Panc1 (cell line): ENCODE measurements around the gene DUSP14. TPM values are rescaled to one million over a fixed set of nuclear protein-coding genes. Genes with fewer than 3 reads are reported as not detected.

Source experiments
- ATAC-seq: fragments of 200-7000 bp; cut with Tn5 transposase; 2 replicates; pipeline ENCODE4 v1.9.1; 2020; ENCODE audit warnings: mild to moderate bottlenecking, moderate library complexity
- BruUV-seq: library from RNA; stranded (reverse); fragments of 400-500 nt; replicated peaks from 2 replicates; lab custom pipeline; 2021; lab: Mats Ljungman, UMichigan
- CTCF ChIA-PET: fragments of 300-600 bp; sonication (Branson Sonifier 250); formaldehyde crosslinking; loops from one replicate; lab custom pipeline; 2022; ENCODE audit warnings: antibody characterized with exemption; lab: Charles Lee
- POLR2A ChIA-PET: fragments of 300-600 bp; sonication (Branson Sonifier 250); formaldehyde crosslinking; loops from one replicate; lab custom pipeline; 2022; ENCODE audit warnings: antibody characterized with exemption; lab: Charles Lee
- DNase-seq: peaks from one replicate; pipeline ENCODE4 v3.0.0-alpha.2; 2010; ENCODE audit warnings: low read depth, low spot score
- H3K27ac ChIP-seq: 2 replicates; pipeline ENCODE4 v1.5.1; 2011; ENCODE audit warnings: mild to moderate bottlenecking, low read length, inconsistent platforms
- H3K27me3 ChIP-seq: fragments of 200-500 bp; sonication (Bioruptor generic); 2 replicates; pipeline ENCODE4 v1.6.0; 2014; ENCODE audit warnings: low read length, inconsistent platforms; ENCODE audit not compliant: control insufficient read depth, insufficient read depth
- H3K36me3 ChIP-seq: fragments of 200-500 bp; sonication (Bioruptor generic); 2 replicates; pipeline ENCODE4 v1.5.1; 2014; ENCODE audit warnings: inconsistent platforms, mild to moderate bottlenecking, low read length, moderate library complexity; ENCODE audit not compliant: control insufficient read depth, insufficient read depth
- H3K4me1 ChIP-seq: 2 replicates; pipeline ENCODE4 v1.5.1; 2011; ENCODE audit warnings: inconsistent platforms, mild to moderate bottlenecking, low read length, moderate library complexity; ENCODE audit not compliant: control insufficient read depth, insufficient read depth
- H3K4me3 ChIP-seq, 2 experiments: 2 replicates each; pipeline ENCODE4 v1.5.1; 2011 to 2012; ENCODE audit warnings: low read depth in 2 of 2, low read length in 2 of 2, mild to moderate bottlenecking in 2 of 2, inconsistent platforms in 1 of 2, moderate library complexity in 1 of 2
- H3K9me3 ChIP-seq: fragments of 200-500 bp; sonication (Bioruptor generic); 2 replicates; pipeline ENCODE4 v1.5.1; 2014; ENCODE audit warnings: low read depth, mild to moderate bottlenecking, inconsistent platforms, low read length, moderate library complexity; ENCODE audit not compliant: control insufficient read depth, insufficient read depth
- POLR2AphosphoS5 ChIP-seq: IDR thresholded peaks from 2 replicates; pipeline ENCODE4 v1.6.1; 2012; ENCODE audit warnings: mild to moderate bottlenecking, low read depth, low read length, moderate library complexity
- SIN3A ChIP-seq: IDR thresholded peaks from 2 replicates; pipeline ENCODE4 v1.6.1; 2012; ENCODE audit warnings: low read depth, mild to moderate bottlenecking, low read length, moderate library complexity, borderline replicate concordance; ENCODE audit not compliant: insufficient read depth
- TCF7L2 ChIP-seq: IDR thresholded peaks from 2 replicates; pipeline ENCODE4 v1.6.1; 2011; ENCODE audit warnings: mild to moderate bottlenecking, low read depth, low read length, inconsistent platforms
- in situ Hi-C: cut with HindIII; loops from 2 replicates; pipeline ENCODE4 v1.10.0; 2016; ENCODE audit warnings: low sequenced_read_pairs, low pct_unique_long_range_greater_than_20kb
- intact Hi-C: fragments of 100-400 bp; cut with micrococcal nuclease; formaldehyde crosslinking; loops from one replicate; pipeline ENCODE4 v1.10.0; 2022; ENCODE audit not compliant: unreplicated experiment
- total RNA-seq: library from RNA; stranded (reverse); gene quantifications from one replicate; pipeline ENCODE4 v1.2.1, GENCODE V29; 2021; ENCODE audit not compliant: unreplicated experiment
- TF ChIP-seq, protein P1 (sequence below): fragments of 450-650 bp; IDR thresholded peaks from 2 replicates; pipeline ENCODE4 v1.5.1; 2017; ENCODE audit warnings: mild to moderate bottlenecking
- TF ChIP-seq, protein P2 (sequence below), 2 experiments: IDR thresholded peaks; 2 replicates each; pipeline ENCODE4 v1.6.1; 2011 to 2012; ENCODE audit warnings: low read depth in 2 of 2, control low read depth in 1 of 2, low read length in 1 of 2, mild to moderate bottlenecking in 1 of 2, moderate library complexity in 1 of 2; ENCODE audit not compliant: insufficient read depth in 1 of 2

The DUSP14 gene
- total RNA-seq, 1 experiment from 2014 or later = 23.1 TPM

DNA sequence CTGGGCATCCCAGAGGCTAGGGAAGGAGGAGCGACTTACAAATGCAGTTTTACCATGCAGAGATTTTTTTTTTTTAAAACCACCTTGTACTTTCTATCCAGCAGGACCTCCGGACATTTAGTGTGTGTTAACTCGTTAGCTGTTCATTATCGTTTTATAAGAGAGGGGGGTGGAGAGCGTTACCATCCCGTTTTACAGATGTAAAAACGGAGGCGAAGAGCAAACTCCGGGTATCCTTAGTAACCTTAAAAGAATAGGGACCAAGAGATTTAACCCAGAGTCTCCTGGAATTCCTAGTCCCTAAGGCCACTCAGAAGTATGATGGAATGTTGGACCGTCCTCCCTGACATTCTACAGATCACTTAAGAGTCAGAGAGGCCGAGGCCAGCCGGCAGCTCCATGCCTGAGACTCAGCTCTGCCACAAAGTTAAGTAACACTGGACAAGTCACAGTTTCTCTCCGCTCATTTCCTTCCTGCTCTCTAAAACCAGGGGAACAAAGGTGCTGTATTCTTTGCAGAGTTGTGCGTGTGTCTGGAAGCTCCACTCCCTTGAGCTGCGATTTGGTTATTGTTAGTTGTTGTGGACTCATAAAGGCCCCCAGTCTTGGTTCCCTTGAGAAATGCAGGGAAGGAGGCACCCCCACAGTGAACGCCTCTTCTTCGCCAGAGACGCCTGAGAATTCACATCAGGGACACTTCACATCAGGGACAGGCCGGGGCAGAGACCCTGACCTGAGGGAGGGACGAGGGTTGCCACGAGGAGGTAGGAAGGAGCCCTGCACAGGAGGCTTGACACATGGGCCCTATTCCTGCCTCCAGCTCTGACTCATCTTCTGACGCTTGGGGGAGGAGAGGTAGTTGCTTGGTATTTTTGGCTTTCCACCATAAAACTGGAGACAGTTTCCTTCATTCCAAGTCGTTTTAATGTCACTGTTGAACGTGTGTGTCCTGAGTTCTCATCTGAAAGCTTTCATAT, 1.2 kb downstream of the DUSP14 start:
- DNase-seq (no peak), ATAC-seq (peak; percentile 49; the same call in 1 of the 2 replicates)
- POLR2A ChIA-PET = interaction anchor here (0.6 kb wide), 1 partner anchor 907 kb away, joined by 3 read pairs; no protein-coding TSS in a partner anchor
- peak overlapping the region; percentile 69 for H3K27ac ChIP-seq
- no peaks in the 10 kb centered on the region for H3K27me3 ChIP-seq
- H3K9me3 ChIP-seq = no peaks in the 10 kb centered on the region
- no peaks in the 10 kb centered on the region for H3K36me3 ChIP-seq
- in situ Hi-C loops (no loop called here), intact Hi-C loops (no loop called here)
- H3K4me3 ChIP-seq = peak overlapping the region; percentile 66 to 72
- H3K4me1 ChIP-seq = peaks cover 29% of the 10 kb centered on the region
- CTCF ChIA-PET = no interaction called here
- no TSS peak for BruUV-seq
- TF ChIP-seq, protein P1, sequence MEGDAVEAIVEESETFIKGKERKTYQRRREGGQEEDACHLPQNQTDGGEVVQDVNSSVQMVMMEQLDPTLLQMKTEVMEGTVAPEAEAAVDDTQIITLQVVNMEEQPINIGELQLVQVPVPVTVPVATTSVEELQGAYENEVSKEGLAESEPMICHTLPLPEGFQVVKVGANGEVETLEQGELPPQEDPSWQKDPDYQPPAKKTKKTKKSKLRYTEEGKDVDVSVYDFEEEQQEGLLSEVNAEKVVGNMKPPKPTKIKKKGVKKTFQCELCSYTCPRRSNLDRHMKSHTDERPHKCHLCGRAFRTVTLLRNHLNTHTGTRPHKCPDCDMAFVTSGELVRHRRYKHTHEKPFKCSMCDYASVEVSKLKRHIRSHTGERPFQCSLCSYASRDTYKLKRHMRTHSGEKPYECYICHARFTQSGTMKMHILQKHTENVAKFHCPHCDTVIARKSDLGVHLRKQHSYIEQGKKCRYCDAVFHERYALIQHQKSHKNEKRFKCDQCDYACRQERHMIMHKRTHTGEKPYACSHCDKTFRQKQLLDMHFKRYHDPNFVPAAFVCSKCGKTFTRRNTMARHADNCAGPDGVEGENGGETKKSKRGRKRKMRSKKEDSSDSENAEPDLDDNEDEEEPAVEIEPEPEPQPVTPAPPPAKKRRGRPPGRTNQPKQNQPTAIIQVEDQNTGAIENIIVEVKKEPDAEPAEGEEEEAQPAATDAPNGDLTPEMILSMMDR = no peak
- 0 out of 2 replicates have a peak, but pooled peaks have one; percentile 56 for TF ChIP-seq SIN3A
- TF ChIP-seq POLR2AphosphoS5 = no peak
- no peak for TF ChIP-seq TCF7L2

DNA sequence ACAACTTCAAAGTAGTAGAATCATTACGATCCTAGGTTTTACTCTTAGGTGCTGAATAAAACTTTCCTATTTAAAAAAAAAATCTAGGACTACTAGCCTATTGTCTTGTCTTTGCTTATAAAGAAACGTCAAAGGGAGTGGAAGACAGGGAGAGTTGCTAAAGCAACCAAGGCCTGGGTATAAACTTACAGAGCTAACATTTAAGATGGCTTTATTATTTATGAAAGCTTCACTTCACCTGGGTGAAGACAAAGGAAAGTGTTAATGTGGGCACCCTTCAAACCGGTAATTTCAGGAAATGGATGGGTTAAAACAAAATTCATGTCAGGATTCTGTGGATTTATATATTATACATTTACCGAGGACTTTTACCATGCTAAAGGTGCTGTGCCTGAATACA, 2.5 kb downstream of the DUSP14 start:
- in situ Hi-C loops = no loop called here
- peak overlapping the region; percentile 69 for H3K27ac ChIP-seq
- no peaks in the 10 kb centered on the region for H3K36me3 ChIP-seq
- intact Hi-C loops = no loop called here
- no peaks in the 10 kb centered on the region for H3K9me3 ChIP-seq
- ATAC-seq (no peak), DNase-seq (no peak)
- no peaks in the 10 kb centered on the region for H3K27me3 ChIP-seq
- TF ChIP-seq SIN3A = no peak
- no peak for TF ChIP-seq TCF7L2
- TF ChIP-seq, protein P1 = no peak
- TF ChIP-seq, protein P2, sequence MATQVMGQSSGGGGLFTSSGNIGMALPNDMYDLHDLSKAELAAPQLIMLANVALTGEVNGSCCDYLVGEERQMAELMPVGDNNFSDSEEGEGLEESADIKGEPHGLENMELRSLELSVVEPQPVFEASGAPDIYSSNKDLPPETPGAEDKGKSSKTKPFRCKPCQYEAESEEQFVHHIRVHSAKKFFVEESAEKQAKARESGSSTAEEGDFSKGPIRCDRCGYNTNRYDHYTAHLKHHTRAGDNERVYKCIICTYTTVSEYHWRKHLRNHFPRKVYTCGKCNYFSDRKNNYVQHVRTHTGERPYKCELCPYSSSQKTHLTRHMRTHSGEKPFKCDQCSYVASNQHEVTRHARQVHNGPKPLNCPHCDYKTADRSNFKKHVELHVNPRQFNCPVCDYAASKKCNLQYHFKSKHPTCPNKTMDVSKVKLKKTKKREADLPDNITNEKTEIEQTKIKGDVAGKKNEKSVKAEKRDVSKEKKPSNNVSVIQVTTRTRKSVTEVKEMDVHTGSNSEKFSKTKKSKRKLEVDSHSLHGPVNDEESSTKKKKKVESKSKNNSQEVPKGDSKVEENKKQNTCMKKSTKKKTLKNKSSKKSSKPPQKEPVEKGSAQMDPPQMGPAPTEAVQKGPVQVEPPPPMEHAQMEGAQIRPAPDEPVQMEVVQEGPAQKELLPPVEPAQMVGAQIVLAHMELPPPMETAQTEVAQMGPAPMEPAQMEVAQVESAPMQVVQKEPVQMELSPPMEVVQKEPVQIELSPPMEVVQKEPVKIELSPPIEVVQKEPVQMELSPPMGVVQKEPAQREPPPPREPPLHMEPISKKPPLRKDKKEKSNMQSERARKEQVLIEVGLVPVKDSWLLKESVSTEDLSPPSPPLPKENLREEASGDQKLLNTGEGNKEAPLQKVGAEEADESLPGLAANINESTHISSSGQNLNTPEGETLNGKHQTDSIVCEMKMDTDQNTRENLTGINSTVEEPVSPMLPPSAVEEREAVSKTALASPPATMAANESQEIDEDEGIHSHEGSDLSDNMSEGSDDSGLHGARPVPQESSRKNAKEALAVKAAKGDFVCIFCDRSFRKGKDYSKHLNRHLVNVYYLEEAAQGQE (IDR thresholded peaks at IDR 0.05; ENCODE audit: insufficient read depth in 1 of 2, low read depth in 2 of 2, low read length in 1 of 2) = no peak
- TF ChIP-seq POLR2AphosphoS5 = no peak
- BruUV-seq = no TSS peak
- POLR2A ChIA-PET = no interaction called here
- peak overlapping the region; percentile 66 to 72 for H3K4me3 ChIP-seq
- peaks cover 29% of the 10 kb centered on the region for H3K4me1 ChIP-seq
- CTCF ChIA-PET = no interaction called here
